ENCODE data around the gene CLEC1B. TPM values are rescaled to one million over a fixed set of nuclear protein-coding genes. Genes with fewer than 3 reads are reported as not detected.
"Not testable (repeated sequence)": the region's sequence is repeated elsewhere in the genome, so short reads cannot be mapped to it uniquely, and the experiment has no call there.

The CLEC1B gene
- total RNA-seq, 1 donor from 2014 or later = not detected

- DNase-seq (ENCODE audit: low read depth in 2 of 2) = not testable (repeated sequence)
These were observed 24.2 kb downstream of the CLEC1B start for GRCh38 chr12:9974731-9975130.

DNA sequence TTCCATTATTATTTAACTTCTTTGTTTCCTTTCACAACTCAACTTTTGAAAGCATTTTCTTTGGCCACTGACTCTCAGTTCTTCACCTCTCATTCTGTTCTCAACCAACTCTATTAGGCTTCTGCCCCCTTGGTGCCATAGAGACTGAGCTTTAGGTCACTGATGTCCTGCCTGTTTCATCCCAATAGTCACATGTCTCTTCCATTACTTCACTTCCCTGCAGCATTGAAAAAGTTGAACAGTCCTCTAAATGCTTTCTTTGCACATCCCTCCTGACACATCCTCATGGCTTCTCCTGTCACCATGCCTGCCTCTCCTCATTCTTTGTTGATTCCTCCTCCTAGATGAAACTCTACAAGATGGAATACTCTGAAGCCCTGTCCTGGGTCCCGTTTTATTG, 25.0 kb downstream of the CLEC1B start:
- DNase-seq (ENCODE audit: low read depth in 2 of 2) = no peak

GRCh38 chr12:9971181-9971580, 27.7 kb downstream of the CLEC1B start, which contains the start of gene CLEC12A:
Gene CLEC12A (plus strand): TSS chr12:9971409. CDS start chr12:9971597, 188 bp downstream.
- DNase-seq (ENCODE audit: low read depth in 2 of 2) = no peak

- no peak for DNase-seq (ENCODE audit: low read depth in 2 of 2)
These were observed 29.2 kb downstream of the CLEC1B start for GRCh38 chr12:9969673-9970072.

DNA sequence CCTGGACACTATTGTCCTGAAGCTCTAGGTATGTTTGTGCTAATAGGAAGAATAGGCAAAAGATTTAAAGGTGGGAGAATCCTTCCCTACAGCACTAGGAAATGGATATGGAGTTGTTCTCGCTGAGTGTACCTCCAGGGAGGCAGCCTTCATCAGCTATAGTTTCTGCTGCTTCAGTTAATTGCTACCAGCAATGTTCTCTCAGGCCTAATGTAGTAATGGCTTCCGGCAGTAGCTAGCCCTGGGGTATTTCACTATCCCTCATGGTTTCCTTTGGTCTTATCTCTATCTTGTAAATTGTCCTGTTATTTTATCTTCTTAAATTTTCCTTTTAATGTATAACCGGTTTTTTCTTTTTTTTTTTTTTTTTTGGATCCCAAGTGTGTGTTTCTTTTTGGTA, 37.0 kb downstream of the CLEC1B start:
- no peak for DNase-seq (ENCODE audit: low read depth in 2 of 2)

- no peak for DNase-seq (ENCODE audit: low read depth in 2 of 2)
These were observed 37.8 kb downstream of the CLEC1B start for GRCh38 chr12:9961106-9961505.

DNA sequence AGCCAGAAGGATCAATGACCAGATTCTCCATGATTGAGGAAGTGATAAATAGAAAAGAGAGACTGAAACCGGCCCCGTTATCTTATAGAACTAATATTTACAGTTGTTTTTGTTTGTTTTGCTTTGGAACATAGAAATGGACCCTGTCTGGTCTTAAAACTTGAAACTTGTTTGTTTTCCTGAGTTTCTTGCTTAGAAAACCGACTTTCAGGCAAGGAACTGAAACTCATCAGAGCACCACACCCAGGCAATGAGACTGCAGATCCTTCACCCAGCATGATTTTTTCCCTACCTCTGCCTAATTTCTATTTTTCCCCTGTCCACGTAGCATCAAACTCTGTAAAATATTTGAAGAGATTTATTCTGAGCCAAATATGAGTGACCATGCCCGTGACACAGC, 38.3 kb downstream of the CLEC1B start:
- DNase-seq (ENCODE audit: low read depth in 2 of 2) = no peak

GRCh38 chr12:9957834-9958233, 41.1 kb downstream of the CLEC1B start:
- DNase-seq (ENCODE audit: low read depth in 2 of 2) = no peak

DNA sequence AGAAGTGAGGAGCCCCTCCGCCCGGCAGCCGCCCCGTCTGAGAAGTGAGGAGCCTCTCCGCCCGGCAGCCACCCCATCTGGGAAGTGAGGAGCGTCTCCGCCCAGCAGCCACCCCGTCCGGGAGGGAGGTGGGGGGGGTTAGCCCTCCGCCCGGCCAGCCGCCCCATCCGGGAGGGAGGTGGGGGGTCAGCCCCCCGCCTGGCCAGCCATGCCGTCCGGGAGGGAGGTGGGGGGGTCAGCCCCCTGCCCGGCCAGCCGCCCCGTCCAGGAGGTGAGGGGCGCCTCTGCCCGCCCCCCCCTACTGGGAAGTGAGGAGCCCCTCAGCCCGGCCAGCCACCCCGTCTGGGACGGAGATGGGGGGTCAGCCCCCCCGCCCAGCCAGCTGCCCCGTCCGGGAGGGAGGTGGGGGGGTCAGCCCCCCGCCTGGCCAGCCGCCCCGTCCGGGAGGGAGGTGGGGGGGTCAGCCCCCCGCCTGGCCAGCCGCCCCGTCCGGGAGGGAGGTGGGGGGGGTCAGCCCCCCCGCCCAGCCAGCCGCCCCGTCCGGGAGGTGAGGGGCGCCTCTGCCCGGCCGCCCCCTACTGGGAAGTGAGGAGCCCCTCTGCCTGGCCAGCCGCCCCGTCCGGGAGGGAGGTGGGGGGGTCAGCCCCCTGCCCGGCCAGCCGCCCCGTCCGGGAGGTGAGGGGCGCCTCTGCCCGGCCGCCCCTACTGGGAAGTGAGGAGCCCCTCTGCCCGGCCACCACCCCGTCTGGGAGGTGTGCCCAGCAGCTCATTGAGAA, 45.8 kb downstream of the CLEC1B start:
- DNase-seq (ENCODE audit: low read depth in 2 of 2) = not testable (repeated sequence)

- no peak for DNase-seq (ENCODE audit: low read depth in 2 of 2)
These were observed 47.8 kb downstream of the CLEC1B start for GRCh38 chr12:9951026-9951675.

GRCh38 chr12:9948606-9949296, 50.2 kb downstream of the CLEC1B start:
- DNase-seq (ENCODE audit: low read depth in 2 of 2) = peak in 1 of 2 donors; percentile 26

DNA sequence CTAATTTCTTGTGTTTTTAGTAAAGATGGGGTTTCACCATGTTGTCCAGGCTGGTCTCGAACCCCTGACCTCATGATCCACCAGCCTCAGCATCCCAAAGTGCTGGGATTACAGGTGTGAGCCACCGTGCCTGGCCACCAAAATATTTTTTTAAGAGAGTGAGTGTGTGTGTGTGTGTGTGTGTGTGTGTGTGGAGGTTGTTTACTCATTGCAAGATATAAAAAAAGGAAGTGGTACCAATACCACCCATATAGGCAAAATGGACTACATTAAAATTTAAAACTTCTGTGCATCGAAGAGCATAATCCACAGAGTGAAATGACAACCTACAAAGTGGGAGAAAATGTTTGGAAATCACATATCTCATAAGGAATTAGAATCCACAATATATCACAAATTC, 51.2 kb downstream of the CLEC1B start:
- DNase-seq (ENCODE audit: low read depth in 2 of 2) = no peak

DNA sequence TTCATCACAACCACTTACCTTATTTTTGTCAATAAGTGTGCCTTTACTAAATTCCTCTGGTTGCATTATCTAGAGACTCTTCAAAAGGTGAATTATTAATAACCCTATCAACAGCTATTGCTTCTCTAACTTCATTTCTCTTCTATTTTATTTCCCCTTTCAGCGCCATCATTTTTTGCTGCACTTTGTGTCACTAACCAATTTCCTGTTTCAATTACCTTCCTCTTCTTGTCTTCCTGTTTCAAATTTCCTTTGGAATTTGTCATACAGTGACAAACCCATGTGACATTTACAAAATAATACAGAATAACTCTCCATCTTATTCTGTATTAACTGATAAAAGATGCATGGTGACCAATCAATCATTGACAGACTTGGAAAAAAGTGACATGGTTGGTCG, 54.5 kb downstream of the CLEC1B start:
- no peak for DNase-seq (ENCODE audit: low read depth in 2 of 2)

DNA sequence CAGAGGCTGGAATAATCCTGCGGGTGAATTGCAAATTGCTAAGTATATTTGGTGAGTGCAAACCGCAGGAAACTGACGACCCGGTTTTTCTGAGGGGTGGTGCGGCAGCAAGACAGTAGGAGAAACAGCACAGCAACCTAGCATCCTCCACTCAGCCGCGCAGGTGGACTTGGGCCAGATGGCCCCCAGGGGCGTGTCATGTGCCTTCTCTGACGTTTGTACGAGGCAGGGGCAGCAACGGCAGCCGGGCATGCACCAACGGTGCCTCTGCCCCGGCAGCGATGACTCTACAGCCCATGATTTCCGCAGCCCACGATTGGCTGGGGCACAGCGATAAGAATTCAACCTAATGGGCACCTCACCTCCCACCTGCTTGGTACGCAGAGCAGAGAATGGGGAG, 55.7 kb downstream of the CLEC1B start:
- DNase-seq (ENCODE audit: low read depth in 2 of 2) = no peak

Other genes starting within 250 kb of the CLEC1B start
- gene CD69, start 238.2 kb downstream of the CLEC1B start, total RNA-seq = 0.40 and 0.44 TPM in 2 replicates
- gene KLRF1, start 171.6 kb downstream of the CLEC1B start, total RNA-seq = 0.20 TPM in 1 of 2 replicates, not detected in the other
- 26.4 and 29.2 TPM in 2 replicates for gene CLEC2B, start 129.8 kb downstream of the CLEC1B start, total RNA-seq
- not detected in 2 replicates for gene KLRF2, start 117.6 kb downstream of the CLEC1B start, total RNA-seq
- gene CLEC2A, start 66.8 kb downstream of the CLEC1B start, total RNA-seq = not detected in 2 replicates
- gene CLEC12A, start 27.7 kb downstream of the CLEC1B start, total RNA-seq = not detected in 2 replicates
- gene CLEC12B, start 11.5 kb upstream of the CLEC1B start, total RNA-seq = under 0.01 TPM in 1 of 2 replicates, not detected in the other
- gene CLEC9A, start 31.6 kb upstream of the CLEC1B start, total RNA-seq = not detected in 2 replicates
- gene CLEC1A, start 99.9 kb upstream of the CLEC1B start, total RNA-seq = 12.5 and 14.4 TPM in 2 replicates
- 0.20 and 0.22 TPM in 2 replicates for gene CLEC7A, start 131.1 kb upstream of the CLEC1B start, total RNA-seq
- not detected in 2 replicates for gene OLR1, start 173.0 kb upstream of the CLEC1B start, total RNA-seq
- not detected in 2 replicates for gene TMEM52B, start 179.9 kb upstream of the CLEC1B start, total RNA-seq
- 72.4 and 159 TPM in 2 replicates for gene GABARAPL1, start 213.8 kb upstream of the CLEC1B start, total RNA-seq

Data from lung microvascular endothelial cell (primary cell).